ENCODE measurements around the gene FAM193A.
"Not testable (repeated sequence)": the region's sequence is repeated elsewhere in the genome, so short reads cannot be mapped to it uniquely, and the experiment has no call there.

Gene FAM193A

GRCh38 chr4:2596611-2597010 lies 60.2 kb downstream of the FAM193A start:
- H3K4me3 ChIP-seq (ENCODE audit: low read depth, low read length): no peak overlapping the region
- DNase-seq (ENCODE audit: low read depth): no peak

DNA sequence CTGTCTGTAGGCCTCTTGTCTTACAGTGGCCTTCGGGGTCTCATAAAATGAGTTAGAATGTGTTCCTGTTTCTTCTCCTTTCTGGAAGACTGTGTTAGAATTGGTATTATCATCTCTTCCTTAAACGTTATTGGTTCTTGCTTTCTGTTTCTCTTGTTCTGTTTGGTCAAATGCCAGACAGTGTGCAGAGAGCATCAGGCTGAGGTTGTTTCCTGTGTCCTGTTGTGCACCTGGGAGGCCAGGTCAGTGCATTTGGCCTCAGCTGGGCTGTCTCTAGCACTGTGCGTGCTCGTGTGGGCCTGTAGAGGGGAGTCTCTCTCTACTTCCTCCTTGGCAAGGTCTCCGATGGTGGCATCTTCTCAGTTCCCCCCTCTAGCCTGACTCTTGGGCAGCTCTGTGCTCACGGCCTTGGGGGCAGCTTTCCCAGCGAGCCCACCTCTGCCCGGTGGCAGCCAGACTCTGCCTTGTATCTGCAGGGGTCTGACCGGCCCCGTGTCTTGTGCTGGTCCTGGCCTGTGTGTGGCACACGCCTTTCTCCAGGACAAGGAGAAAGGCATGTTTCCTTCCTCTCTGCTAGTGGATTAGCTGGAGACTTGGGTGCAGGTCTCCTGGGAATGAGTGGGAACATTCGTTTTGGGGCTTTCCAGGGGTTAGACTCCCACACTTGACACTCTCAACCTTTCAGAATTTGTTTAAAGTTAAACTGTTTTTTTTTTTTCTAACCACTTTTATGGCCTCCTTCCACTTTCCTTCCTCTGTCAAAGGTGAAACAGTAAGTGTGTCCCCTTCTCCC lies 62.3 kb downstream of the FAM193A start:
- no peak for DNase-seq (ENCODE audit: low read depth)
- H3K4me3 ChIP-seq (ENCODE audit: low read depth, low read length): no peak overlapping the region

- no peak overlapping the region for H3K4me3 ChIP-seq (ENCODE audit: low read depth, low read length)
- no peak for DNase-seq (ENCODE audit: low read depth)
These were observed 62.8 kb downstream of the FAM193A start for GRCh38 chr4:2599304-2599654.

DNA sequence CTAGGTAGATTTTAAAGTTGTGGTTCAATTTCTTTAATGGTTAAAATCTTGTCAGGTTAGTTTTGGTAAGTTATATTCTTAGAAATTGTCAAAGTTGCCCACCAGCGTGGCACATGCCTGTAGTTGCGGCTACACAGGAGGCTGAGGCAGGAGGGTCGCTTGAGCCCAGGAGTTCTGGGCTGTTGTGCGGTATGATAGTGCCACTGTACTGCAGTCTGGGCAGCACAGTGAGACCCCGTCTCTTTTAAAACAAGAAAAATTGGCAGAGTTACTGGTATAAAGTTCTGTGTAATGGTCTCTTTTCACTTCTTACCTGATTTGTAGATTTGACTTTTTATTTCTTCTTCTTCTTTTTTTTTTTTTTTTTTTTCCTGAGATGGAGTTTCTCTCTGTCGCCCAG lies 64.4 kb downstream of the FAM193A start:
- H3K4me3 ChIP-seq (ENCODE audit: low read depth, low read length): no peak overlapping the region
- no peak for DNase-seq (ENCODE audit: low read depth)

DNA sequence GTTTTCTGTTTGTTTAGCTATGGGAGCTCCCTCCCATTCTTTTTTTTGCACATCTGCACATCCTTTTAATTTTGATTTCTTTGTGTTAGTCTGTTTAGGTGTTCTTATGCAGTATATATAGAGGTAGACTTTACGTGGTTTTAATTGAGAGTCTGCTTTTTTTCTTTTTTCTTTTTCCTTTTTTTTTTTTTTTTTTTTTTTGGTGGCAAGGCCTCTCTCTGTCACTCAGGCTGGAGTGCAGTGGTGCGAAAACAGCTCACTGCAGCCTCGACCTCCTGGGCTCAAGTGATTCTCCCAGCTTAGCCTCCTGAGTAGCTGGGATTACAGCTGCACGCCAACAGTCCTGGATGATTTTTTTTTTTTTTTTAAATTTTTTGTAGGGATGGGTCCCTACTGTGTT lies 68.2 kb downstream of the FAM193A start:
- DNase-seq (ENCODE audit: low read depth): no peak
- H3K4me3 ChIP-seq (ENCODE audit: low read depth, low read length): no peak overlapping the region

DNA sequence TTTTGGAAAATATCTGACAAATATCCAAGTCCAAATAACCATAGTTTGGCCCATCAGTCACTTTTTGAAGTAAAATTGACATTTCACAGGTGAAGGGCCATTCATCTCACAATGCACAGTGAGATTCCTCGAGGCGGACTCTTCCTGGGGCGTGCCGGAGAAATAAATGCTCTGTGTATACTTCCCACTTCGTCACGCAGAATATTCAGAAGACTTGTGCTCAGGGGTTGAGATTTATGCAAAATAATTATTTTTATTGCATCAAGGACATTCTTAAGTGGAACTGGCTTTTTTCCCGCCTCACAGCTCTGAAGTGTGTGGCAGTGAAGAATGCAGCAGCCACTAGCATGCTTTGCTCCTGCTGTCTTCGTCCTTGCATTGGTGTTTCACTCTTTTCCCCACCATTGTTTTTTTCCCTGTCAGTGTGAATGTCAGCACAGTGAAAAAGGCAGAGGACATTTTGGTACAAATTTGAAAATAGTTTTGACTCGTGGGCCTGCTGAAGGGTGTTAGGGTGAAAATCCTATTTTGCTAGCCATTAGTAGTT lies 70.6 kb downstream of the FAM193A start:
- no peak for DNase-seq (ENCODE audit: low read depth)
- no peak overlapping the region for H3K4me3 ChIP-seq (ENCODE audit: low read depth, low read length)

GRCh38 chr4:2607822-2608221 lies 71.4 kb downstream of the FAM193A start:
- H3K4me3 ChIP-seq (ENCODE audit: low read depth, low read length): no peak overlapping the region
- DNase-seq (ENCODE audit: low read depth): no peak

DNA sequence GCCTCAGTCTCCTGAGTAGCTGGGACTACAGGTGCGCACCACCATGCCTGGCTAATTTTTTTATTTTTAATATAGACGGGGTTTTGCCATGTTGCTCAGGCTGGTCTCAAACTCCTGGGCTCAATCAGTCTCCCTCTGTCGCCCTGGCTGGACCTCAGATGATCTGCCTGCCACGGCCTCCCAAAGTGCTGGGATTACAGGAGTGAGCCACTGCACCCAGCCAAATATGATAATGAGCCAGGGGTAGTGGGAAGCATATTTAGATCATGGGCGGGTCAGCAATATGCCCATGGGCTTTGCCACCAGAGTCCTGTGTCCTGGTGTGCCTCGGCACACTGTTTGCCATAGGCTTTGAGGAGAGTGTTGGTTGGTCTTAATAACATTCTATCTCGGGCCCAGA lies 71.8 kb downstream of the FAM193A start:
- H3K4me3 ChIP-seq (ENCODE audit: low read depth, low read length): no peak overlapping the region
- DNase-seq (ENCODE audit: low read depth): no peak

- no peak overlapping the region for H3K4me3 ChIP-seq (ENCODE audit: low read depth, low read length)
- no peak for DNase-seq (ENCODE audit: low read depth)
These were observed 79.4 kb downstream of the FAM193A start for GRCh38 chr4:2615821-2616220.

DNA sequence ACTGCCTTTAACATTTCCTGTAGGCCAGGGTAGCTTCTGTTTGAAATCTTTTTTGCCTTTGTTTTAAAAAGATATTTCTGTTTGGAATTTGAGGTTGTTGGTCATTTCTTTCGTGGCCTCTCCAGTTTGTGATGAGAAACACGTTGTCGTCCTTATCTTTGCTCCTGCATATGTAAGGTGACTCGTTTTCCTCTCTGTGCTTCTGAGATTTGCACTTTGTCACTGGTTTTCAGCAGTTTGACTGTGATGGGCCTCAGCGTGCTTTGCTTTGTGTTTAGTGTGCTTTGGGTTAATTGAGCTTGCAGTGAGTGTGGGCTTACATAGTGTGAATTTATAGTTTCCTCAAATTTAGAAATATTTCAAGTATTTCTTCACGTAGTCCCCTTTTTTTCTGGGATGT lies 81.5 kb downstream of the FAM193A start:
- DNase-seq (ENCODE audit: low read depth): no peak
- no peak overlapping the region for H3K4me3 ChIP-seq (ENCODE audit: low read depth, low read length)

- H3K4me3 ChIP-seq (ENCODE audit: low read depth, low read length); DNase-seq (ENCODE audit: low read depth): not testable (repeated sequence)
These were observed 82.3 kb downstream of the FAM193A start for GRCh38 chr4:2618729-2619128.

DNA sequence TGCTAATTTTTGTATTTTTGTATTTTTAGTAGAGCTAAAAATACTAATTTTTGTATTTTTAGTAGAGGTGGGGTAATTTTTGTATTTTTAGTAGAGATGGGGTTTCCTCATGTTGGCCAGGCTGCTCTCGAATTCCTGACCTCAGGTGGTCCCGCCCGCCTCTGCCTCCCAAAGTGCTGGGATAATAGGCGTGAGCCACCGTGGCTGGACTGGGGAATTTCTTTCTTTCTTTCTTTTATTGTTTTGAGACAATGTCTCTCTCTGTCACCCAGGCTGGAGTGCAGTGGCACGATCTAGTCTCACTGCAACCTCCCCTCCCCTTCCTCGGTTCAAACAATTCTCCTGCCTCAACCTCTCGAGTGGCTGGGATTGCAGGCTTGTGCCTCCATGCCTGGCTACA lies 83.0 kb downstream of the FAM193A start:
- no peak overlapping the region for H3K4me3 ChIP-seq (ENCODE audit: low read depth, low read length)
- DNase-seq (ENCODE audit: low read depth): no peak

GRCh38 chr4:2621419-2621818 lies 85.0 kb downstream of the FAM193A start:
- H3K4me3 ChIP-seq (ENCODE audit: low read depth, low read length): no peak overlapping the region
- DNase-seq (ENCODE audit: low read depth): no peak

- DNase-seq (ENCODE audit: low read depth): no peak
- H3K4me3 ChIP-seq (ENCODE audit: low read depth, low read length): no peak overlapping the region
These were observed 87.0 kb downstream of the FAM193A start for GRCh38 chr4:2623442-2623841.

DNA sequence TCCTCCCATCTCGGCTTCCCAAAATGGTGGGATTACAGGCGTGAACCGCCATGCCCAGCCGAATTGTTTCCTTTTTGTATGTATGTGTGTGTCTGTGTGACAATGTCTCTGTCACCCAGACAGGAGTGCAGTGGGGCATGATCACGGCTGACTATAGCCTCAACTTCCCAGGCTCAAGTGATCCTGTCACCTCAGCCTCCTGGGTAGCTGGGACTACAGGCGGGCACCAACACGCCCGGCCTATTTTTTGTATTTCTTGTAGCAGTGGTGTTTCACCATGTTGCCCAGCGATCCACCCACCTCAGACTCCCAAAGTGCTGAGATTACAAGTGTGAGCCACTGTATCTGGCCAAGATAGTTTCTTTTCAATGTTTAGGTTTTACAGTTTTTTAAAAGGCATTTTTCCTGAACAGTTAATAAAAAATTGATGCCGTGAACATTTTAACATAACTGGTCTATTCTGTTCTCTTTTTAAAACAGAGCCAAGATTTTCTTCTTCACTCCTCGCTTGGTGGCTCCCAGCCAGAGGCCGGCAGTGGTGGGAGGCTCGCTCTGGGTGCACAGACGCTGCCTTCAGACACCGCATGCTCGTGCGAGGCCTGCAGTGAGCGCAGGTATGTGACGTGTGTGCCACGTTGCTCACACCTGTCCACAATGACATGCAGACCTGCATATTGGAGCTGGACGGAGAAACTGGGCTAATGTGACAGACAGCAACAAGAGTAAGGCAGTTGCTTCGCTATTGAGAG lies 88.5 kb downstream of the FAM193A start:
- no peak overlapping the region for H3K4me3 ChIP-seq (ENCODE audit: low read depth, low read length)
- DNase-seq (ENCODE audit: low read depth): no peak

DNA sequence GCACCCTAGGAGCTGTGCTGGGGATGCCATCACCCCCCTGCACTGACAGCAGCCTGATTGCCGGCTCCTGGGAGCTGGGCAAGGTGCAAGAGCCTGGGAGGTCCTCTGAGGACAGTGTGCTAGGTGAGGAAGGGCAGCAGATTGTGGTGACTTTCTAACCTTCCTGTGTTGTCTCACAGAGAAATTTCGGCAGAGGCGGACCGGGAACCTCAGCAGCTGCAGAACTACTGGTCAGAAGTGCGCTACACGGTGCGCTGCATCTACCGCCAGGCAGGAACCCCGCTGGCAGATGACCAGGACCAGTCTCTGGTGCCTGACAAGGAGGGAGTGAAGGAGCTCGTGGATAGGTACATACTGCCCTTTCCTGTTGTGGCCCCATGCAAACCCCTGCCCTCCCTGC lies 89.8 kb downstream of the FAM193A start:
- no peak overlapping the region for H3K4me3 ChIP-seq (ENCODE audit: low read depth, low read length)
- DNase-seq (ENCODE audit: low read depth): no peak

DNA sequence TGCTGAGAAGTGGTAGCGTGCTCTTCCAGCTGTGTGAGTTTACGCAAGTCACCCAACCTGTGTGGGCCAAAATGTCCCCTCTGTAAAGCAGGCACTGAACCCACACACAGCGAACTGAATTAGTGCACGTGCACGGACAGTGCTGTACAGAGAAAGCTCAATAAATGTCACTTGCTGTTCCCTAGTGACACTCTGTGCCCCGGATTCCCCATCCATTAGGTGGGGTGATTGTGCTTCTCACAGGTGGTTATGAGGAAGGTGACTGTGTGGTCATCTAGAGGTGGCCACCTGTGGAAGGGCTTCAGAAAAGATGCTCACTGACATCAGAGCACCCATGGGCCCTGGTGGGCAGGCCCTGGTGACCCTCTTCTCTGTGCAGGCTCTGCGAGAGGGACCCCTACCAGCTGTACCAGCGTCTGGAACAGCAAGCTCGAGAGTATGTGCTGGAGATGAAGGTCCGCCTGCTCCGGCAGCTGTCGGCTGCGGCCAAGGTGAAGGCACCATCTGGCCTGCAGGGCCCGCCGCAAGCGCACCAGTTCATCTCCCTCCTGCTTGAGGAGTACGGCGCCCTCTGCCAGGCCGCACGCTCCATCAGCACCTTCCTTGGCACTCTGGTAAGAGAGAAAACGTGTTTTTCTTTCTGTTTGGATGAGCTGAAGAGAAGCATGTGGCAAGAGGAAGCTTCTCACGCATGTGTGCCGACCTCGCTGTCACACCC lies 94.3 kb downstream of the FAM193A start:
- no peak for DNase-seq (ENCODE audit: low read depth)
- no peak overlapping the region for H3K4me3 ChIP-seq (ENCODE audit: low read depth, low read length)

DNA sequence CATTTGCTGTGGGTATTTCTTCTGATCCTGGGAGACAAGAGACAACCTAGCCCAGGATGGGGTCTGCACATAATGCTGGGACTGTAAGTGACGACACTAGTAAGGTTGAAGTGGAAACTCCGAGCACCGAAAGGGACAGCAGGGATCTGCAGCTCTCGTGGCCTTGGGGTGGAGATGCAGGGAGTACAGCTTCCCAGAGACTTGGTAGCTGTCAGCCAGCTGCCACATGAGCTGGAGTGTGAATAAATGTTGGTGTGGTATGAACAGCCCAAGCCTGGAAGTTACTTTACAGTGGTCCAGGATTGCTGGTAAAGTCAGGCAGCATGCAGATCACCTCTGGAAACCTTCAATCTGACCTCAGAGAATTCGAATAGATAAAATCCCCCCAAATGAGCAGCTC lies 97.6 kb downstream of the FAM193A start:
- no peak overlapping the region for H3K4me3 ChIP-seq (ENCODE audit: low read depth, low read length)
- DNase-seq (ENCODE audit: low read depth): no peak

DNA sequence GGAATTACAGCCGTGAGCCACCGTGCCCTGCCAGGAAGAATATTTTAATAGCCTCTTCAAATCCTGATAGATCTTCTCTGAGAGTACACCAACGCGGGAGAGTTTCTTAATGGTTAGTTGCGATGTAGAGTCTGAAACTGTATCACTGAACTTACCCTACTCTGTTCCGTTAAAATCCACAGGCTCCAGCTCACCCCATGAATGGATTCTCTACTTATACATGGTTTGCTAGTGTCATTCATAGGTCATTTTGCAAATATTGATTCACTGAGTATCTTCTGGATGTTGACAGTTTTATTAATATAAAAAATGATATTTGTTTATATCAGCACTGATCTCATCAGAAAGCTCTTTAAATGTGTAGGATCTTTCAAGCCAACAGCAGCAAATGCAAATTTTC lies 99.9 kb downstream of the FAM193A start:
- no peak for DNase-seq (ENCODE audit: low read depth)
- H3K4me3 ChIP-seq (ENCODE audit: low read depth, low read length): no peak overlapping the region

- H3K4me3 ChIP-seq (ENCODE audit: low read depth, low read length); DNase-seq (ENCODE audit: low read depth): not testable (repeated sequence)
These were observed 100.5 kb downstream of the FAM193A start for GRCh38 chr4:2636994-2637393.
